ENCODE results near the gene COL9A1.
"Not testable (repeated sequence)": the region's sequence is repeated elsewhere in the genome, so short reads cannot be mapped to it uniquely, and the experiment has no call there.

COL9A1 gene

GRCh38 chr6:70314296-70314695 lies 11.4 kb upstream of the COL9A1 start:
- no peaks in the 10 kb centered on the region for H3K27me3 ChIP-seq (ENCODE audit: control insufficient read depth, insufficient read depth, low read length)
- no peak overlapping the region for H3K4me3 ChIP-seq (ENCODE audit: low read length)
- no peaks in the 10 kb centered on the region for H3K4me1 ChIP-seq (ENCODE audit: control insufficient read depth, low read depth, low read length)
- H3K9ac ChIP-seq (ENCODE audit: low read length): no peak overlapping the region
- no peaks in the 10 kb centered on the region for H3K9me3 ChIP-seq (ENCODE audit: control insufficient read depth, low read depth, low read length)
- H3K27ac ChIP-seq (ENCODE audit: low read length): no peak overlapping the region
- no peaks in the 10 kb centered on the region for H3K36me3 ChIP-seq (ENCODE audit: control insufficient read depth, low read depth, low read length)

GRCh38 chr6:70312165-70312745 lies 9.4 kb upstream of the COL9A1 start:
- no peaks in the 10 kb centered on the region for H3K9me3 ChIP-seq (ENCODE audit: control insufficient read depth, low read depth, low read length)
- no peak overlapping the region for H3K9ac ChIP-seq (ENCODE audit: low read length)
- H3K36me3 ChIP-seq (ENCODE audit: control insufficient read depth, low read depth, low read length): no peaks in the 10 kb centered on the region
- H3K4me1 ChIP-seq (ENCODE audit: control insufficient read depth, low read depth, low read length): no peaks in the 10 kb centered on the region
- no peaks in the 10 kb centered on the region for H3K27me3 ChIP-seq (ENCODE audit: control insufficient read depth, insufficient read depth, low read length)
- H3K4me3 ChIP-seq (ENCODE audit: low read length): no peak overlapping the region
- no peak overlapping the region for H3K27ac ChIP-seq (ENCODE audit: low read length)

DNA sequence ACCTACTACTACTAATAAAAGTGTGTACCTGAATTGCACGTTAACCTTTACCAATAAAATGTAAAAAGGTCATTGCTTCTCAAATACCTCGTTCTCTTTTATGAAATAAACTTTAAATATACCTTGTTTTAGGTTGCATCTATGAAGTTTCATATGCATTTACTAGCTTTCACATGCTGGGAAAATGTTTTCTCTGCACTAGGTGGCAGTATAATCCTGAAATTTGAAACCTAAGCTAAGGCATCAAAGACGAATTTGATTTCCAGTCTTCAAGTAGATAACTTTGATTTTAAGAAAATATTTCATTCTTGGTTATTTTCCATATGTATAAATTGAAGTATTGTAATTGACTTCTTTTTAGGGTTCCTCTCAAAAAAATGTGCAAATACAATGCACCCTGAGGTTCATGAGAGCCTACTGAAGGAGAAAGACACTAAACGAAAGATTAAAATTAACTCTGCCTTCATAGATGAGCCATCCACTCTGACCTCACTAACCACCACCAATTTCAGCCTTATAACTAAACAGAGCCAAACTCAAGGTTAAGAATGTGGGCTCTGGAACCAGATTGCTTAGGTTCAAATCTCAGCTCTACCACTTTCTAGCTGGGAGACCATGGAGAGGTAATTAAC lies 7.3 kb upstream of the COL9A1 start:
- H3K27ac ChIP-seq (ENCODE audit: low read length): no peak overlapping the region
- no peaks in the 10 kb centered on the region for H3K36me3 ChIP-seq (ENCODE audit: control insufficient read depth, low read depth, low read length)
- H3K9me3 ChIP-seq (ENCODE audit: control insufficient read depth, low read depth, low read length): no peaks in the 10 kb centered on the region
- no peaks in the 10 kb centered on the region for H3K27me3 ChIP-seq (ENCODE audit: control insufficient read depth, insufficient read depth, low read length)
- H3K9ac ChIP-seq (ENCODE audit: low read length): no peak overlapping the region
- H3K4me1 ChIP-seq (ENCODE audit: control insufficient read depth, low read depth, low read length): no peaks in the 10 kb centered on the region
- H3K4me3 ChIP-seq (ENCODE audit: low read length): no peak overlapping the region

GRCh38 chr6:70309243-70309642 lies 6.4 kb upstream of the COL9A1 start:
- no peak overlapping the region for H3K27ac ChIP-seq (ENCODE audit: low read length)
- no peaks in the 10 kb centered on the region for H3K9me3 ChIP-seq (ENCODE audit: control insufficient read depth, low read depth, low read length)
- H3K9ac ChIP-seq (ENCODE audit: low read length): no peak overlapping the region
- no peaks in the 10 kb centered on the region for H3K36me3 ChIP-seq (ENCODE audit: control insufficient read depth, low read depth, low read length)
- no peaks in the 10 kb centered on the region for H3K27me3 ChIP-seq (ENCODE audit: control insufficient read depth, insufficient read depth, low read length)
- no peak overlapping the region for H3K4me3 ChIP-seq (ENCODE audit: low read length)
- peaks cover 5% of the 10 kb centered on the region for H3K4me1 ChIP-seq (ENCODE audit: control insufficient read depth, low read depth, low read length)

DNA sequence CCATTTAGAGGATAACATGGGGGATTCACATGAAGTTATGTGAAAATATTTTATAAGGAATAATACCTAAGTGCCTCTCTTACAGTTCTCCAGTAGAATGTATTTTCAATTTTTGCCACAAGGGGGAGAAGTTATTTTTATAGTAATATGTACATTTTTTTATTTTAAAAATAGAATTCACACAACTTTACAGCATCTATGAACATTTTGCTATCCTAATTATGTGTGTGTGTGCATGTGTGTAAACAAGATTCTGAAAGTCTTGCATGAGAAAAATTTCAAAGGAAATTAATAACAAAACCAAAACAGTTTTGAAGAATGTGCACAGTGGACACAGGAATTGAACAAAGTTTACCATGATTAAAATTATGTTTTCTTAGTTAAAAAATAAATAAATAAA lies 5.3 kb upstream of the COL9A1 start:
- H3K4me1 ChIP-seq (ENCODE audit: control insufficient read depth, low read depth, low read length); H3K9ac ChIP-seq (ENCODE audit: low read length); H3K36me3 ChIP-seq (ENCODE audit: control insufficient read depth, low read depth, low read length); H3K27ac ChIP-seq (ENCODE audit: low read length); H3K9me3 ChIP-seq (ENCODE audit: control insufficient read depth, low read depth, low read length); H3K27me3 ChIP-seq (ENCODE audit: control insufficient read depth, insufficient read depth, low read length); H3K4me3 ChIP-seq (ENCODE audit: low read length): not testable (repeated sequence)

DNA sequence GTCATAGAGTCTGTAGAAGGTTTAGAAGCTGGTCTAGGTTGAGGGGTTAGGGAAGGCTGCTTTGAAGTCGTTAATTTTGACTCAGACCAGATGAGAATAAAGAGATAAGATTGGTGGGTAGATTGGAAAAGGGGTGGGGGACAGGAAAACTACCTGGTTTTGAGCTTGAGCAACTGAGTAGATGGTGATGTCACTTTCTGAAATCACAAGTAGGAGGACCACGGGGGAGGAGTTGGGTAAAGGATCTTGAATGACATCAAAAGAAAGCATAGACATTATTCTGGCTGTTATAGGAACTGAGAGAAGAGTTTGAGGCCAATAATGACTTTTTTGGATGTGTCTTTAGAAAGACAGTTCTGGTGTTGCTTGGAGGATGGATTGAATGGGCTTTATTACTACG lies 4.1 kb upstream of the COL9A1 start:
- no peak overlapping the region for H3K9ac ChIP-seq (ENCODE audit: low read length)
- no peak overlapping the region for H3K27ac ChIP-seq (ENCODE audit: low read length)
- H3K4me3 ChIP-seq (ENCODE audit: low read length): no peak overlapping the region
- H3K27me3 ChIP-seq (ENCODE audit: control insufficient read depth, insufficient read depth, low read length): no peaks in the 10 kb centered on the region
- H3K36me3 ChIP-seq (ENCODE audit: control insufficient read depth, low read depth, low read length): no peaks in the 10 kb centered on the region
- peaks cover 5% of the 10 kb centered on the region for H3K4me1 ChIP-seq (ENCODE audit: control insufficient read depth, low read depth, low read length)
- no peaks in the 10 kb centered on the region for H3K9me3 ChIP-seq (ENCODE audit: control insufficient read depth, low read depth, low read length)

GRCh38 chr6:70304616-70305015 lies 1.7 kb upstream of the COL9A1 start:
- H3K9me3 ChIP-seq (ENCODE audit: control insufficient read depth, low read depth, low read length): no peaks in the 10 kb centered on the region
- no peak overlapping the region for H3K4me3 ChIP-seq (ENCODE audit: low read length)
- no peak overlapping the region for H3K9ac ChIP-seq (ENCODE audit: low read length)
- no peaks in the 10 kb centered on the region for H3K36me3 ChIP-seq (ENCODE audit: control insufficient read depth, low read depth, low read length)
- peaks cover 5% of the 10 kb centered on the region for H3K4me1 ChIP-seq (ENCODE audit: control insufficient read depth, low read depth, low read length)
- H3K27me3 ChIP-seq (ENCODE audit: control insufficient read depth, insufficient read depth, low read length): no peaks in the 10 kb centered on the region
- H3K27ac ChIP-seq (ENCODE audit: low read length): no peak overlapping the region

DNA sequence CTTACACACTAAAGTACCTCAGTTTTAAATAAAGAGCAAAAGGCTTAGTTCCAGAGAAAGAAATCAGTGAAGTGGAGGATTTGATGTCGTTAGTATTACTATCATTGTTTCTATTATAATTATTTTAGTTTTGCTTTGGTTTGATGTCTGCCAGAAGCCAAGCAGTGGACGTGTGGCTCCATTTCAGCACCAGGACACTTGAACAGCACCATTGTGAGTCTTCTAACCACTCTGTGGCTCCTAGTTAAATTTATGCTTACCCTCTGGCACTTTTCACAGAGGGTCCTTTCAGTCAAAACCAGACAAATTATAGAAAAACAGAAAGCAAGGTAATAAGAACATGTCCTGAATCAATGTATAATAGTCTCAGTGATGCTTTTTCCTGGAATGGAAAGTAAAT lies 3.4 kb downstream of the COL9A1 start:
- no peaks in the 10 kb centered on the region for H3K27me3 ChIP-seq (ENCODE audit: control insufficient read depth, insufficient read depth, low read length)
- H3K4me3 ChIP-seq (ENCODE audit: low read length): no peak overlapping the region
- H3K36me3 ChIP-seq (ENCODE audit: control insufficient read depth, low read depth, low read length): no peaks in the 10 kb centered on the region
- H3K4me1 ChIP-seq (ENCODE audit: control insufficient read depth, low read depth, low read length): peaks cover 1% of the 10 kb centered on the region
- H3K27ac ChIP-seq (ENCODE audit: low read length): no peak overlapping the region
- H3K9ac ChIP-seq (ENCODE audit: low read length): no peak overlapping the region
- H3K9me3 ChIP-seq (ENCODE audit: control insufficient read depth, low read depth, low read length): no peaks in the 10 kb centered on the region

DNA sequence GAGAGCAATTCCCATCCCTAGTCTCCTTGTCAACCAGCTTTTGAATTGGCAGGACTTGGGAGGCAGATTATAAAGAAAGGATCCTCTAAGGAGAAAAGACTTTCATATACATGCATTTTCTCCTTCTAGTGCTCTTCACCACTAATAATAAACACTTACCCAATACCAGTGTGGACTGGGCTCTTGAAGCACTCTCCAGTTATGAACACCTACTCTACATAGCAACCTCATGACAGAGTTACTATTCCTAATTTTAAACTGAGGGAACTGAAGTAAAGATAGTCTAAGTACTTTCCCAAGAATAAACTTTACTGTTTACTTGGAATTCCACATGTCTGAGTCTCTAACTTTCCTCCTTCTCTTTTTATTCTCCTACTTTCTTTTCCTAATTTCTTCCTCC lies 4.8 kb downstream of the COL9A1 start:
- no peaks in the 10 kb centered on the region for H3K36me3 ChIP-seq (ENCODE audit: control insufficient read depth, low read depth, low read length)
- no peaks in the 10 kb centered on the region for H3K9me3 ChIP-seq (ENCODE audit: control insufficient read depth, low read depth, low read length)
- no peak overlapping the region for H3K27ac ChIP-seq (ENCODE audit: low read length)
- H3K4me3 ChIP-seq (ENCODE audit: low read length): no peak overlapping the region
- no peaks in the 10 kb centered on the region for H3K27me3 ChIP-seq (ENCODE audit: control insufficient read depth, insufficient read depth, low read length)
- H3K4me1 ChIP-seq (ENCODE audit: control insufficient read depth, low read depth, low read length): no peaks in the 10 kb centered on the region
- no peak overlapping the region for H3K9ac ChIP-seq (ENCODE audit: low read length)

DNA sequence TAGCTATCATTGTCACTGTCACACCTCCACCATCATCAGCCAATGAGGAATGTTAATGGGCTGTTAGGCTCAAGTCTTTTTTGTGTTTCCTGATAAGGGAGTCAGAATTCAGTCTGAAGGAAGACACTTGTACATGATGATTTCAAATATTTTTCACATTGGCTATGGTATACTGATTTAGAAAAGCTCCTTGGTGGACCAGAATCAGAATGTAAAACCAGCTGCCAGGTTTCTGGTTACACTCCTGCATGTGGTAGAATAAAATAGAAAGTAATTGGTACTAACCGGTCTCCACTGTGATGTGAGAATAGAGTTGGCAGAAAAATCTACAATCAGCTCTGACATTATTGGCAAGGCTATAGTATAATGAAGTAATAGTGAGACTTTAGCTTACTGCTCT lies 10.7 kb downstream of the COL9A1 start:
- no peaks in the 10 kb centered on the region for H3K9me3 ChIP-seq (ENCODE audit: control insufficient read depth, low read depth, low read length)
- H3K27me3 ChIP-seq (ENCODE audit: control insufficient read depth, insufficient read depth, low read length): no peaks in the 10 kb centered on the region
- H3K36me3 ChIP-seq (ENCODE audit: control insufficient read depth, low read depth, low read length): no peaks in the 10 kb centered on the region
- no peak overlapping the region for H3K4me3 ChIP-seq (ENCODE audit: low read length)
- H3K4me1 ChIP-seq (ENCODE audit: control insufficient read depth, low read depth, low read length): no peaks in the 10 kb centered on the region
- H3K9ac ChIP-seq (ENCODE audit: low read length): no peak overlapping the region
- H3K27ac ChIP-seq (ENCODE audit: low read length): no peak overlapping the region

DNA sequence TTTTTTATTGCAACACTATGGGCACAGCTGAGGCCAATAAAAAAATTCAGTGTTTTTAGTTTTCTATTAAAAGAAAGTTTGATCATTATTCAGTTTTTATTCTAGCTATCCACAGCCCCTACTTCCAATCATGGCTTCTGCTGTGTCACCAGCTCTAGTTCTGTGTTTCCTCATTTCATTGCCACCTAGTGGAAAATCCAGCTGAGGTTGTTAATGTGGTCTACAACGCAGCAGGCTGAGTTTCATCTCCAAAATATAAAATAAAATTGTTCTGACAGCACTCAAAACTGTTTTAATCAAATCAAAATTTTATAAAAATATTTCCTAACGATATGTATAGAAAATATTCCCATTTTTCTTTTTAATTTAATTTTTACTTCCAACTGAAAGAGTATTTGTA lies 13.6 kb downstream of the COL9A1 start:
- no peaks in the 10 kb centered on the region for H3K4me1 ChIP-seq (ENCODE audit: control insufficient read depth, low read depth, low read length)
- no peaks in the 10 kb centered on the region for H3K9me3 ChIP-seq (ENCODE audit: control insufficient read depth, low read depth, low read length)
- no peak overlapping the region for H3K27ac ChIP-seq (ENCODE audit: low read length)
- no peak overlapping the region for H3K9ac ChIP-seq (ENCODE audit: low read length)
- H3K27me3 ChIP-seq (ENCODE audit: control insufficient read depth, insufficient read depth, low read length): peaks cover 11% of the 10 kb centered on the region
- no peaks in the 10 kb centered on the region for H3K36me3 ChIP-seq (ENCODE audit: control insufficient read depth, low read depth, low read length)
- no peak overlapping the region for H3K4me3 ChIP-seq (ENCODE audit: low read length)

DNA sequence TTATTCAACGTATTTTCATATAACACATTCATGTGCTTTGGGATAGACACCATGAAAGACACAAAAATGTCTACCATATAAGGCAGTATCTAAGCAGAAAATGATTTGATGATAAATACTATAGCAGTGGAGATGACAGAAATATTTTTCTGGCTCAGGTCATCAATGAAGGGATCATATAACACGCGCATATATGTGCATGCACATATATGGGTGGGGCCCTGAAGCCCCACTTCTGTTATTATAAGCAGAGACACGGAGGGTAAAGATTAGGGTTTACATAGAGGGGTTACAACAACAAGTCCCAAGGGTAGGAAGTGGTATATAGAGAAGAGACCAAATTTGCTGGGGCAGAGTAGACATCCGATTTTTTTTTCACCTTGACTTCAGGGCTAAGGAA lies 16.0 kb downstream of the COL9A1 start:
- no peaks in the 10 kb centered on the region for H3K4me1 ChIP-seq (ENCODE audit: control insufficient read depth, low read depth, low read length)
- no peak overlapping the region for H3K9ac ChIP-seq (ENCODE audit: low read length)

More for the DNA sequence above, 16.0 kb downstream of the COL9A1 start:
- no peak overlapping the region for H3K4me3 ChIP-seq (ENCODE audit: low read length)
- peaks cover 35% of the 10 kb centered on the region for H3K27me3 ChIP-seq (ENCODE audit: control insufficient read depth, insufficient read depth, low read length)
- H3K27ac ChIP-seq (ENCODE audit: low read length): no peak overlapping the region
- no peaks in the 10 kb centered on the region for H3K9me3 ChIP-seq (ENCODE audit: control insufficient read depth, low read depth, low read length)
- no peaks in the 10 kb centered on the region for H3K36me3 ChIP-seq (ENCODE audit: control insufficient read depth, low read depth, low read length)
